Gastrocnemius medialis (tissue), 4 donors: ENCODE measurements around the gene TAS2R1. TPM values are rescaled to one million over a fixed set of nuclear protein-coding genes. Genes with fewer than 3 reads are reported as not detected.
"Not testable (repeated sequence)": the region's sequence is repeated elsewhere in the genome, so short reads cannot be mapped to it uniquely, and the experiment has no call there.

ENCODE experiments used
- ATAC-seq, 2 donors: fragments of 150-250 bp; one replicate each; pipeline ENCODE4 v1.9.1; 2016
- DNase-seq, 2 donors: peaks; one replicate each; pipeline ENCODE4 v3.0.0-alpha.2; 2019
- H3K27ac ChIP-seq, 4 donors: fragments of 200-600 bp; sonication (generic); 1 replicate in 1 of 4; 2 replicates in 3 of 4; pipeline ENCODE4 v1.5.1; 2016 to 2018; ENCODE audit warnings: mild to moderate bottlenecking in 2 of 4, moderate library complexity in 1 of 4
- H3K27me3 ChIP-seq, 3 donors: fragments of 200-600 bp; sonication (generic) in 2 of 3; 1 replicate in 1 of 3; 2 replicates in 2 of 3; pipeline versions ENCODE4 v1.5.1 to v1.6.0; 2016 to 2019; ENCODE audit warnings: mild to moderate bottlenecking in 1 of 3, moderate library complexity in 1 of 3
- H3K36me3 ChIP-seq, 2 donors: fragments of 200-600 bp; sonication (generic) in 1 of 2; one replicate each; pipeline ENCODE4 v1.5.1; 2017 to 2018
- H3K4me1 ChIP-seq, 2 donors: fragments of 200-600 bp; sonication (generic) in 1 of 2; one replicate each; pipeline ENCODE4 v1.5.1; 2016 to 2017; ENCODE audit warnings: mild to moderate bottlenecking in 2 of 2
- H3K4me3 ChIP-seq, 4 donors: fragments of 200-600 bp; sonication (generic) in 3 of 4; 1 replicate in 1 of 4; 2 replicates in 3 of 4; pipeline ENCODE4 v1.5.1; 2016 to 2019; ENCODE audit warnings: mild to moderate bottlenecking in 2 of 4
- H3K9me3 ChIP-seq, 3 donors: fragments of 200-600 bp; sonication (generic) in 2 of 3; 1 replicate in 1 of 3; 2 replicates in 2 of 3; pipeline ENCODE4 v1.5.1; 2016 to 2019
- POLR2A ChIP-seq, 2 donors: fragments of 450-650 bp; IDR thresholded peaks; one replicate each; pipeline ENCODE4 v1.6.1; 2017; ENCODE audit warnings: antibody characterized with exemption in 2 of 2, mild to moderate bottlenecking in 2 of 2, moderate library complexity in 2 of 2
- in situ Hi-C, 4 donors: fragments of 200-750 bp; cut with MboI; loops; one replicate each; pipeline versions ENCODE4 v1.15.0 to v1.8.0; 2017; ENCODE audit warnings: low sequenced_read_pairs in 4 of 4
- intact Hi-C: fragments of 100-400 bp; cut with DNase I; formaldehyde crosslinking; loops from one replicate; pipeline ENCODE4 v1.15.1; 2023; ENCODE audit warnings: low total_unique reads
- total RNA-seq, 4 donors: library from RNA; depleted of rRNA; stranded (reverse); fragments of >200 nt; gene quantifications; one replicate each; pipeline versions ENCODE4 v1.1.0 to v1.2.3, GENCODE V29; 2016
- TF ChIP-seq, protein P1 (sequence below), 5 experiments: fragments of 450-650 bp in 3 of 5; fragments of 200-600 bp in 2 of 5; sonication (generic) in 2 of 5; IDR thresholded peaks in 4 of 5; conservative IDR thresholded peaks in 1 of 5; 1 replicate in 4 of 5; 2 replicates in 1 of 5; pipeline ENCODE4 v1.5.1; 2016 to 2019; ENCODE audit warnings: antibody characterized with exemption in 5 of 5, mild to moderate bottlenecking in 3 of 5, moderate library complexity in 3 of 5

The TAS2R1 gene
- total RNA-seq, 4 donors from 2014 or later: not detected

DNA sequence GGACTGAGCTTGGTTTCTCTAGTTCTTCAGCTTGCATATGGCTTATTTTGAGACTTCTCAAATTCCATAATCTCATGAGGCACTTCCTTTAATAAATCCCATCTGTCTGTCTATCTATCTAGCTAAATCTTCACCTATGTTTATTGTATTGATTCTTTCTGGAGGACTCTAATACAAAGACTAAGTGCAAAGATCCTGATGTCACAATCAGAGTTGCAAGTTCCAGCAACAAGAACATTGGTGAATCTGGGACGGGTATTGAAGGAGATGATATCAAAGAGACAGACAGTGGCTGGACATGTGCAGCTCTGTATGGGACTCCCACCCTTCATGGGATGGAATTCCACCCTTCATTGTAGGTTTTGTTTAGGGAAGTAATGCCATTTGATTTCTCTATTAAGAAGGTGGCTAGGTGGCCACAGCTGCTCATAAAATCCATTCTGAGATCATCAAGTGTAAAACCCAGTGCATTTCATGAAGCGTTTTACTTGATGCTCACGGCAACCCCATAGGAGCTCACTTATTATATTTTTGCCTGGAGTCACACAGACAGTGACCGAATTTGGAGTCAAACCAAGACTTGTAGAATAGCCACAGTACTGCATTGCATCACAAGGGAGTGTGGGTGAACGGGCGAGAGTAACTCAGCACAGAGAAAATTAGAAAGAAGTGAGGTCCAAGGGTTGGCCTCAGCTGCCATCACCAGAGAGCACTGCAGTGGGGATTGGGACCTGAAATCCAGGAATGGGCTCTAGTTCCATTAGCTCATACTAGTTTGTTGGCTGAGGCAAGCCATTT is 24.9 kb downstream of the TAS2R1 start:
- ATAC-seq (no peak), DNase-seq (no peak)
- H3K4me1 ChIP-seq: no peaks in the 10 kb centered on the region
- H3K36me3 ChIP-seq: no peaks in the 10 kb centered on the region
- in situ Hi-C loops: no loop called here
- no peak overlapping the region for H3K4me3 ChIP-seq
- TF ChIP-seq, protein P1, sequence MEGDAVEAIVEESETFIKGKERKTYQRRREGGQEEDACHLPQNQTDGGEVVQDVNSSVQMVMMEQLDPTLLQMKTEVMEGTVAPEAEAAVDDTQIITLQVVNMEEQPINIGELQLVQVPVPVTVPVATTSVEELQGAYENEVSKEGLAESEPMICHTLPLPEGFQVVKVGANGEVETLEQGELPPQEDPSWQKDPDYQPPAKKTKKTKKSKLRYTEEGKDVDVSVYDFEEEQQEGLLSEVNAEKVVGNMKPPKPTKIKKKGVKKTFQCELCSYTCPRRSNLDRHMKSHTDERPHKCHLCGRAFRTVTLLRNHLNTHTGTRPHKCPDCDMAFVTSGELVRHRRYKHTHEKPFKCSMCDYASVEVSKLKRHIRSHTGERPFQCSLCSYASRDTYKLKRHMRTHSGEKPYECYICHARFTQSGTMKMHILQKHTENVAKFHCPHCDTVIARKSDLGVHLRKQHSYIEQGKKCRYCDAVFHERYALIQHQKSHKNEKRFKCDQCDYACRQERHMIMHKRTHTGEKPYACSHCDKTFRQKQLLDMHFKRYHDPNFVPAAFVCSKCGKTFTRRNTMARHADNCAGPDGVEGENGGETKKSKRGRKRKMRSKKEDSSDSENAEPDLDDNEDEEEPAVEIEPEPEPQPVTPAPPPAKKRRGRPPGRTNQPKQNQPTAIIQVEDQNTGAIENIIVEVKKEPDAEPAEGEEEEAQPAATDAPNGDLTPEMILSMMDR (IDR thresholded peaks at IDR 0.05 in 4 of 5, conservative IDR thresholded peaks at IDR 0.05 in 1 of 5): no peak
- TF ChIP-seq POLR2A (IDR thresholded peaks at IDR 0.05): no peak
- intact Hi-C loops: no loop called here
- H3K9me3 ChIP-seq: no peaks in the 10 kb centered on the region
- no peaks in the 10 kb centered on the region for H3K27me3 ChIP-seq
- H3K27ac ChIP-seq: no peak overlapping the region

DNA sequence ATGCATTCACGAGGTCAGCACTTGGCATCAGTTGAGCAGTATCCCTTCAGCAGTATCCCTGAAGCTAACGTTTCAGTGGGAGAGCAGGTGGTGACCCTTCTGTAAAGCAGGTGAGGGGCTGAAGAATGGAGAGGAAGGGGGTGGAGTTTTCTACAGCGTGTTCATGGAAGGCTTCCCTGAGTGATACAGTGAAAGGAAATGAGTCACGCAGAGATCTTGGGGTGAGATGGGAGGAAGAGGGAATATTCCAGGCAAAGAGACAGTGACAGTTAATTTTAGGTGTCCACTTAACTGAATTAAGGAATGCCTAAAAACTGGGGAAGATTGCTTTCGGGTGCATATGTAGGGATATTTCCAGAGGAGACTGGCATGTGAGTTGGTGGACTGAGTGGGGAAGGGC is 25.7 kb downstream of the TAS2R1 start:
- in situ Hi-C loops (no loop called here), intact Hi-C loops (no loop called here)
- Histone ChIP-seq H3K4me1 (no peaks in the 10 kb centered on the region), H3K9me3 (no peaks in the 10 kb centered on the region), H3K27me3 (no peaks in the 10 kb centered on the region), H3K4me3 (no peak overlapping the region), H3K27ac (no peak overlapping the region), H3K36me3 (no peaks in the 10 kb centered on the region)
- DNase-seq (no peak), ATAC-seq (no peak)
- TF ChIP-seq, protein P1 (IDR thresholded peaks at IDR 0.05 in 4 of 5, conservative IDR thresholded peaks at IDR 0.05 in 1 of 5): no peak
- no peak for TF ChIP-seq POLR2A (IDR thresholded peaks at IDR 0.05)

- ATAC-seq (no peak), DNase-seq (no peak)
- Histone ChIP-seq H3K27ac (no peak overlapping the region), H3K9me3 (no peaks in the 10 kb centered on the region), H3K4me1 (no peaks in the 10 kb centered on the region), H3K36me3 (no peaks in the 10 kb centered on the region), H3K27me3 (no peaks in the 10 kb centered on the region), H3K4me3 (no peak overlapping the region)
- TF ChIP-seq, protein P1 (IDR thresholded peaks at IDR 0.05 in 4 of 5, conservative IDR thresholded peaks at IDR 0.05 in 1 of 5): no peak
- TF ChIP-seq POLR2A (IDR thresholded peaks at IDR 0.05): no peak
- in situ Hi-C loops: no loop called here
- intact Hi-C loops: no loop called here
Observed at GRCh38 chr5:9601055-9601739, 29.0 kb downstream of the TAS2R1 start.

GRCh38 chr5:9599391-9599790 is 30.8 kb downstream of the TAS2R1 start:
- ATAC-seq (no peak), DNase-seq (no peak)
- intact Hi-C loops (no loop called here), in situ Hi-C loops (no loop called here)
- Histone ChIP-seq H3K36me3 (no peaks in the 10 kb centered on the region), H3K27ac (no peak overlapping the region), H3K27me3 (no peaks in the 10 kb centered on the region), H3K4me3 (no peak overlapping the region), H3K9me3 (no peaks in the 10 kb centered on the region), H3K4me1 (no peaks in the 10 kb centered on the region)
- TF ChIP-seq, protein P1 (IDR thresholded peaks at IDR 0.05 in 4 of 5, conservative IDR thresholded peaks at IDR 0.05 in 1 of 5): no peak
- no peak for TF ChIP-seq POLR2A (IDR thresholded peaks at IDR 0.05)

- intact Hi-C loops, H3K4me3 ChIP-seq, H3K27ac ChIP-seq, H3K36me3 ChIP-seq, H3K4me1 ChIP-seq, ATAC-seq, H3K9me3 ChIP-seq, DNase-seq, in situ Hi-C loops, H3K27me3 ChIP-seq: not testable (repeated sequence)
Observed at GRCh38 chr5:9598329-9598728, 31.8 kb downstream of the TAS2R1 start.

DNA sequence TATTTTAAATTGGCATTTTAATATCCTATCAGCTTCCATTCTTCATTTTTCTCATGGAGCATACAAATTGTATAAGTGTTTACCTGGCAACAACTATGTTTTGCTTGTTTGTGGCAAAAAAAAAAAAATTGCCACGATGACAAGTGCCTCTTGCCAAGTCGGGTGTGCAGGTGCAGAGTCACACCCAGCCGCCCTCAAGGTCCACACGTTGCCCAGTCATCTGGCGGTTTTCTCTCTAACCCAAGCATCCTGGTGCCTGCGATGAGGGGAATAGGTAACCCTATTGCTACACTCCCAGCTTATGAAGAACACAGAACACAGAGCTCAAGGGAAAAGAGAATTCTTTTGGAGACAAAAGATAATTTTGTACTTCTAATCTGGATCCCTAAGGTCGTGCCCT is 32.8 kb downstream of the TAS2R1 start:
- H3K9me3 ChIP-seq, intact Hi-C loops, H3K27ac ChIP-seq, H3K4me3 ChIP-seq, H3K4me1 ChIP-seq, in situ Hi-C loops, H3K36me3 ChIP-seq, H3K27me3 ChIP-seq, DNase-seq, ATAC-seq: not testable (repeated sequence)
